RWPE2 (cell line): ENCODE data around the gene TBC1D16.

Experiments used
- ATAC-seq: fragments of 200-7000 bp; cut with Tn5 transposase; 3 replicates; pipeline ENCODE4 v1.9.1; 2021; ENCODE audit warnings: low read depth
- DNase-seq: peaks from one replicate; pipeline ENCODE4 v3.0.0-alpha.2; 2020; ENCODE audit warnings: low spot score
- H3K27ac ChIP-seq: fragments of 450-650 bp; 2 replicates; pipeline ENCODE4 v1.5.1; 2017; ENCODE audit warnings: mild to moderate bottlenecking; ENCODE audit not compliant: poor library complexity, severe bottlenecking
- H3K27me3 ChIP-seq: fragments of 250-450 bp; sonication (Bioruptor Pico); 2 replicates; pipeline ENCODE4 v1.5.1; 2021; ENCODE audit warnings: mild to moderate bottlenecking, moderate library complexity; ENCODE audit not compliant: insufficient read depth, poor library complexity, severe bottlenecking
- H3K36me3 ChIP-seq: fragments of 250-450 bp; sonication (Bioruptor Pico); 2 replicates; pipeline ENCODE4 v1.5.1; 2020; ENCODE audit warnings: low read depth, mild to moderate bottlenecking, moderate library complexity
- H3K4me1 ChIP-seq: fragments of 250-450 bp; sonication (Bioruptor Pico); 2 replicates; pipeline ENCODE4 v1.5.1; 2021; ENCODE audit warnings: mild to moderate bottlenecking, moderate library complexity; ENCODE audit not compliant: insufficient read depth, poor library complexity, severe bottlenecking
- H3K4me3 ChIP-seq: fragments of 250-450 bp; sonication (Bioruptor Pico); 2 replicates; pipeline ENCODE4 v1.5.1; 2021; ENCODE audit warnings: mild to moderate bottlenecking, moderate library complexity; ENCODE audit not compliant: severe bottlenecking
- H3K9me3 ChIP-seq: fragments of 250-450 bp; sonication (Bioruptor Pico); 2 replicates; pipeline ENCODE4 v1.5.1; 2021; ENCODE audit warnings: mild to moderate bottlenecking, moderate library complexity; ENCODE audit not compliant: severe bottlenecking
- TF ChIP-seq, protein P1 (sequence below): fragments of 450-650 bp; IDR thresholded peaks from one replicate; pipeline ENCODE4 v1.5.1; 2017; ENCODE audit warnings: mild to moderate bottlenecking, moderate library complexity; ENCODE audit not compliant: poor library complexity, severe bottlenecking

The TBC1D16 gene

DNA sequence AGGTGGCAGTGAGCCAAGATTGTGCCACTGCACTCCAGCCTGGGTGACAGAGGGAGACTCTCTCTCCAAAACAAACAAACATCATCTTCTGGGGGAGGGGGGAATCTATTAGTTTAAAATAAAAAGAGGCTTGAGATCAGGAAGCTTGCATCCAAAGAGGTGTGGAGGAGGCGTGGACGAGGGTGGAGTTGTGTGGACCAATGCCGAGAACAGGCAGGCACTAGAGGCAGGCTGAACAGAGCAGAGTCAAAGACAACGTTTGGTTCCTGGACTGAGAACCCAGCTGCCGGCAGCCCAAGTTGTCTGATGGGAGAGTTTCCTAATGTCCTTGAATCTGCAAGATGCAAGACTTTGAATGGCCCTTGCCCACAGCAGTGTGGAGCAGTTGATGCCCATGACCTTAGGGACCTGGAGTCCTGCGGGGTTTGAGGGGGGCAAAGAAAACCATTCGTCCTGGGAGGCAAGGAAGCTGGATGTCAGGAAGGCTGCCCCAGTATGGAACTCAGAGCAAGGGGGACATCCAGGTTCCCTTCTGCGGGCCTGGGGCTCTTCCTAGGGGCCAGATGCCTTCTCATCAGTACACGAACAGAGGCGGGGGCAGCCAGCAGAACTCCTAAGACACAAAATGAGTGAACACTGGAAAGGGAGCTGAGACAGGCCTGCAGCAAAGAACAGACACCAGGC, 9.2 kb downstream of the TBC1D16 start:
- Histone ChIP-seq H3K27me3 (no peaks in the 10 kb centered on the region), H3K4me1 (no peaks in the 10 kb centered on the region), H3K27ac (no peak overlapping the region), H3K36me3 (0 out of 2 replicates have a peak, but pooled peaks cover 2% of the 10 kb centered on the region), H3K9me3 (no peaks in the 10 kb centered on the region), H3K4me3 (no peak overlapping the region)
- ATAC-seq = no peak
- DNase-seq = no peak
- TF ChIP-seq, protein P1, sequence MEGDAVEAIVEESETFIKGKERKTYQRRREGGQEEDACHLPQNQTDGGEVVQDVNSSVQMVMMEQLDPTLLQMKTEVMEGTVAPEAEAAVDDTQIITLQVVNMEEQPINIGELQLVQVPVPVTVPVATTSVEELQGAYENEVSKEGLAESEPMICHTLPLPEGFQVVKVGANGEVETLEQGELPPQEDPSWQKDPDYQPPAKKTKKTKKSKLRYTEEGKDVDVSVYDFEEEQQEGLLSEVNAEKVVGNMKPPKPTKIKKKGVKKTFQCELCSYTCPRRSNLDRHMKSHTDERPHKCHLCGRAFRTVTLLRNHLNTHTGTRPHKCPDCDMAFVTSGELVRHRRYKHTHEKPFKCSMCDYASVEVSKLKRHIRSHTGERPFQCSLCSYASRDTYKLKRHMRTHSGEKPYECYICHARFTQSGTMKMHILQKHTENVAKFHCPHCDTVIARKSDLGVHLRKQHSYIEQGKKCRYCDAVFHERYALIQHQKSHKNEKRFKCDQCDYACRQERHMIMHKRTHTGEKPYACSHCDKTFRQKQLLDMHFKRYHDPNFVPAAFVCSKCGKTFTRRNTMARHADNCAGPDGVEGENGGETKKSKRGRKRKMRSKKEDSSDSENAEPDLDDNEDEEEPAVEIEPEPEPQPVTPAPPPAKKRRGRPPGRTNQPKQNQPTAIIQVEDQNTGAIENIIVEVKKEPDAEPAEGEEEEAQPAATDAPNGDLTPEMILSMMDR = no peak

DNA sequence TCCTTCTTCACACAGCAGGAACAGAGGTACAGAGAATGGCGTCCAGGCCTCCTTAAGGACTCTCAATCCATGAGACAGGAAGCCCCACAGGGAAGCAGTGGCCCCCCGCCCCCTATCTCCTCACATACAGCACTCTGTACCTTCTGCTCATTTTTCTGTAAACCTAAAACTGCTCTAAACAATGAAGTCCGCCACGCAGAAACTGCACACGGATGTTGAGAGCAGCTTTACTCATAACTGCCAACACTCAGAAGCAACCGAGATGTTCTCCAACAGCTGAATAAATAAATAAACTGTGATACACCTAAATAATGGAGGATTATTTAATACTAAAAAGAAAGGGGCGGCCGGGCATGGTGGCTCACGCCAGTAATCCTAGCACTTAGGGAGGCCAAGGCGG, 9.9 kb downstream of the TBC1D16 start:
- H3K4me1 ChIP-seq = no peaks in the 10 kb centered on the region
- no peak for DNase-seq
- H3K27ac ChIP-seq = no peak overlapping the region
- no peaks in the 10 kb centered on the region for H3K27me3 ChIP-seq
- H3K4me3 ChIP-seq = no peak overlapping the region
- no peaks in the 10 kb centered on the region for H3K9me3 ChIP-seq
- no peak for ATAC-seq
- TF ChIP-seq, protein P1 = no peak
- H3K36me3 ChIP-seq = 0 out of 2 replicates have a peak, but pooled peaks cover 2% of the 10 kb centered on the region

DNA sequence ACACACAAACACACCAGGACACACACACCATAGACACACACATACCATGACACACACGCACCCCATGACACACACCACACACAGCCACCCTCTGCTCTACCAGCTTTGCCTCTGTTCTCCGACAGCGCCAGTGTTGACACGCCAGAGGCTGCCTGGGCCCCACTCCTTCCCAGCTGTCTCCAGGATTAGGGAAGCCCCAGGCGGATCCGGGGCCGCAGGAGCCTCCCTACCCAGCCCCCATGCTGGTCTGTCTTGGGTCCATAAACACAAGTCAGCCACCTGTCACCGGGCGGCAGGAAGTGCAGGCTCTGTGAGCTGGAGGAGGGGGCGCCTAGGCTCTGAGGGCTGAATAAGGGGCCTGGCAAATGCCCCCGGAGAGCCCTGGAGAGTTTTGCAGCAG, 10.5 kb downstream of the TBC1D16 start:
- H3K27ac ChIP-seq = no peak overlapping the region
- no peak for DNase-seq
- TF ChIP-seq, protein P1 = no peak
- no peaks in the 10 kb centered on the region for H3K9me3 ChIP-seq
- H3K36me3 ChIP-seq = 0 out of 2 replicates have a peak, but pooled peaks cover 2% of the 10 kb centered on the region
- no peaks in the 10 kb centered on the region for H3K27me3 ChIP-seq
- no peak; the same call in 2 of the 3 replicates for ATAC-seq
- no peaks in the 10 kb centered on the region for H3K4me1 ChIP-seq
- H3K4me3 ChIP-seq = no peak overlapping the region

DNA sequence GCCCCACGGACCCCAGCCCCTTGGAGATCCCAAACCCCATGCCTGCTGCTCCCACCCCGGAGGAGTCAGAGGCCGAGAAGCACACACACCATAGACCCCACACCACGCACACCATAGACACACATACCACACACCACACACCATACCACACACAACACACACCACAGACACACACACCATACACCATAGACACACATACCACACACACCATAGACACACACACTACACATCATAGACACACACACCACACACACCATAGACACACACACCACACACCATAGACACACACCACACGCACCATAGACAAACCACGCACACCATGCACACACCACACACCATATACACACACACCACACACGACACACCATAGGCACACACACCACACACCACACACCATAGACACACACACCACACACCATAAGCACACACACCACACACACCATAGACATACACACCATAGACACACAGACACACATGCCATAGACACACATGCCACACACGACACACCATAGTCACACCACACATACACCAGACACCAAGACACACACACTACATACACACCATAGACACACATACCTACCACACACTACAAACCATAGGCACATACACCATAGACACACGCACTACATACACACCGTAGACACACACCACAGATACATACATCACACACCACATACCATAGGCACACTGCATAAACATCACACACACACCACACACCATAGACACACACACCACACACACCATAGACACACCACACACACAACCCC, 11.3 kb downstream of the TBC1D16 start:
- H3K27ac ChIP-seq = no peak overlapping the region
- H3K4me3 ChIP-seq = no peak overlapping the region

More for the DNA sequence above, 11.3 kb downstream of the TBC1D16 start:
- no peaks in the 10 kb centered on the region for H3K4me1 ChIP-seq
- DNase-seq (no peak), ATAC-seq (no peak)
- H3K36me3 ChIP-seq = 0 out of 2 replicates have a peak, but pooled peaks cover 2% of the 10 kb centered on the region
- TF ChIP-seq, protein P1 = no peak
- no peaks in the 10 kb centered on the region for H3K27me3 ChIP-seq
- no peaks in the 10 kb centered on the region for H3K9me3 ChIP-seq
